ENCODE measurements around the gene CSF3. TPM values are rescaled to one million over a fixed set of nuclear protein-coding genes. Genes with fewer than 3 reads are reported as not detected.

The CSF3 gene
- total and polyA plus RNA-seq, 10 donors: 0.24 to 1.8 (median 1.3) TPM; not detected in 4

DNA sequence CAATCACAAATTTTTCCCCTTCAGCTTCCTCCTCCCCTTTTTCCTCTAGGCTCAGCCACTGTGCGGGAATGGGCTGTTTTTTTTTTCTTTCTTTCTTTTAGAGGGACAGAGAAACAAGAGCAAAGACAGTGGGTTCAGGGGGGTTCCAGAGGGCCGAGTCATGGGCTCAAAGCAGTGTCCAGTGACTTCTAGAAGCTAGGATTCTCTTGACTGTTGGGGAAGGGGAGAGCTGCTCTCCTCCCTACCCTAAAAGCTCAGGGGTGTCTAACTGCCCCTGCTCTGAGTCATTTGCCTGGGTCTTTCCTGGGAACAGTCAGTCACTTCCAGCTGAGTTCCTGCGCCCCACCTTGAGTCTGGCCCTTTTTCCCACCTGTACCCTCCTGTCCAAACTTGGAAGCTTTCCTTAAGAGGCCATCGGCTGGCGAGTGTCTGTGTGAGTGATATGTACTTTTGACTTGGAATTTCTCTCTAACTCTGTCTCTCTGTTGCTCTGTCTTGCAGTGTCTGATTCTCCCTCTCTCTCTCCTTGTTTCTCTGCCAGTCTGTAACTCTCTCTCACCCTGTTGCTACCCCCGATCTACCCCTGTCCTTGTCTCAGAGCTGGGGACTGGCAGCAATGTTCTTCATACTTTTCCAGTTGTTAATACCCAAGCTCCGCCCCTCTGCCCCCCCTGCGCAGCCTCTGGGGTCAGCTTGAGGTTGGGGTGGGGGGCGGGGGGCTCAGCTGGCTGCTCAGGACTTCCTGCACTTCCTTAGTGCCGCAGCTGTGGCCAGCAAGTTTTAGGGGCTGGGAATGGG is 49.9 kb downstream of the CSF3 start:
- no peaks in the 10 kb centered on the region for H3K9me3 ChIP-seq
- H3K4me1 ChIP-seq: peaks cover 40 to 78% (median 71%) of the 10 kb centered on the region in 6 donors
- H3K27me3 ChIP-seq (replicated peaks in 1 of 7): no peaks in the 10 kb centered on the region
- 36 to 47% (median 39%) methylated on average over 9 to 10 of the region's 10 CpGs for WGBS, 5 donors
- no peak for DNase-seq
- peak overlapping the region in 7 of 8 donors; percentile 44 to 96 (median 59) for H3K27ac ChIP-seq
- H3K36me3 ChIP-seq: no peaks in the 10 kb centered on the region
- TF ChIP-seq POLR2A (IDR thresholded peaks at IDR 0.05): no peak
- peak in 1 of 3 donors; percentile 18 for TF ChIP-seq POLR2AphosphoS5 (IDR thresholded peaks at IDR 0.05)
- intact Hi-C loops (cut with DNase I; ENCODE audit: low total_unique reads): no loop called here
- H3K4me3 ChIP-seq: peak overlapping the region in 4 of 8 donors; percentile 1 to 100 (median 96)

DNA sequence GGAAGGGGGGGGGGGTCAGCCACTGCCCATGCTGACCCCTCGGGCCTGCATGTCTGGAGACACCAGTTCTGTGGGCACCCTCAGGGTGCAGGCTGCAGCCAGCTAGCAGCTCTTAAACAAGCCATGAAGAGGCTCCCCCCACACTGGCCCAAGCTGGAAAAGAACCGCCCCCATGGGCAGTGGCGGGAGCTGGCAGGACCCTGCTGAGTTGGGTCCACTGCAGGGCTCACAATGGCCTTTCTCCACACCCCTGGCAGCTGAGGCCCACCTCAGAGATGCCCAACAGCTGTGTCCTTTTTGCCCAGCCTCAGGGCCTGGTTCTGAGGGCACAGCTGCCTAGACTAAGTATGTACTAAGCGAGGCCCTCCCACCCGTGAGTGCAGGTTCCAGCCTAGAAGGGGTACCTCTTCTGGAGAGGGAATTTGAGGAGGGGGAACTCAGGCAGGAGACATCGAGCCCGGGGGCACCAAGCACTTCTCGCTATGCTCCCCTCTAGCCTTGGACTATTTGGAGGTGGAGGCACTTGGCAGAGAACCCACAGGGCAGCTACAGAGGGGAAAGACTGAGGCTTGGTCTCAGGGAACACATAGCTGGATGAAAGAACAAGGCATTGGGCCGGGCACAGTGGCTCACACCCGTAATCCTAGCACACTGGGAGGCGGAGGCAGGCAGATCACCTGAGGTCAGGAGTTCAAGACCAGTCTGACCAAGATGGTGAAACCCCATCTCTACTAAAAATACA is 50.7 kb downstream of the CSF3 start:
- Histone ChIP-seq H3K27ac (peak overlapping the region in 7 of 8 donors; percentile 44 to 96 (median 59)), H3K4me3 (peak overlapping the region in 1 of 8 donors; percentile 100), H3K36me3 (no peaks in the 10 kb centered on the region), H3K4me1 (peaks cover 45 to 86% (median 79%) of the 10 kb centered on the region in 6 donors), H3K9me3 (no peaks in the 10 kb centered on the region), H3K27me3 (replicated peaks in 1 of 7) (no peaks in the 10 kb centered on the region)
- intact Hi-C loops (cut with DNase I; ENCODE audit: low total_unique reads): no loop called here
- no peak for DNase-seq
- 67 to 86% (median 76%) methylated on average over 6 to 11 of the region's 11 CpGs for WGBS, 5 donors
- no peak for TF ChIP-seq POLR2A (IDR thresholded peaks at IDR 0.05)
- TF ChIP-seq, protein P1, sequence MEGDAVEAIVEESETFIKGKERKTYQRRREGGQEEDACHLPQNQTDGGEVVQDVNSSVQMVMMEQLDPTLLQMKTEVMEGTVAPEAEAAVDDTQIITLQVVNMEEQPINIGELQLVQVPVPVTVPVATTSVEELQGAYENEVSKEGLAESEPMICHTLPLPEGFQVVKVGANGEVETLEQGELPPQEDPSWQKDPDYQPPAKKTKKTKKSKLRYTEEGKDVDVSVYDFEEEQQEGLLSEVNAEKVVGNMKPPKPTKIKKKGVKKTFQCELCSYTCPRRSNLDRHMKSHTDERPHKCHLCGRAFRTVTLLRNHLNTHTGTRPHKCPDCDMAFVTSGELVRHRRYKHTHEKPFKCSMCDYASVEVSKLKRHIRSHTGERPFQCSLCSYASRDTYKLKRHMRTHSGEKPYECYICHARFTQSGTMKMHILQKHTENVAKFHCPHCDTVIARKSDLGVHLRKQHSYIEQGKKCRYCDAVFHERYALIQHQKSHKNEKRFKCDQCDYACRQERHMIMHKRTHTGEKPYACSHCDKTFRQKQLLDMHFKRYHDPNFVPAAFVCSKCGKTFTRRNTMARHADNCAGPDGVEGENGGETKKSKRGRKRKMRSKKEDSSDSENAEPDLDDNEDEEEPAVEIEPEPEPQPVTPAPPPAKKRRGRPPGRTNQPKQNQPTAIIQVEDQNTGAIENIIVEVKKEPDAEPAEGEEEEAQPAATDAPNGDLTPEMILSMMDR (IDR thresholded peaks at IDR 0.05 in 8 of 11, conservative IDR thresholded peaks at IDR 0.05 in 3 of 11): no peak
- TF ChIP-seq POLR2AphosphoS5 (IDR thresholded peaks at IDR 0.05): no peak

Small RNA genes within 50 kb of the gene (microRNA-seq; reads per million reads assigned to microRNA genes)
- gene MIR6884: 0 to 0.72 (median 0.28) reads per million in 3 donors

Small RNA genes within 50 kb of the gene (small RNA-seq; reads per million reads assigned to genes)
- 968 to 1,926 (median 1,362) reads per million in 4 donors for gene SNORD124

Other genes starting within 250 kb of the CSF3 start
- gene IKZF3, start 151.1 kb upstream of the CSF3 start, total RNA-seq: 100 to 1,000 TPM in 1 of 7 donors, 10 to 100 TPM in 6; 79.1 to 132 (median 86.4) TPM
- 10 to 100 TPM; 17.5 to 33.3 (median 27.8) TPM for gene IKZF3, start 151.1 kb upstream of the CSF3 start, polyA plus RNA-seq
- gene ZPBP2, start 147.2 kb upstream of the CSF3 start, total RNA-seq: under 1 TPM in 3 of 7 donors, not detected in 4; 0.16 to 0.46 (median 0.17) TPM
- under 1 TPM; 0.22 to 0.29 (median 0.24) TPM for gene ZPBP2, start 147.2 kb upstream of the CSF3 start, polyA plus RNA-seq
- 10 to 100 TPM; 15.4 to 30.0 (median 21.4) TPM for gene GSDMB, start 96.8 kb upstream of the CSF3 start, total RNA-seq
- gene GSDMB, start 96.8 kb upstream of the CSF3 start, polyA plus RNA-seq: 10 to 100 TPM; 13.1 to 41.9 (median 18.2) TPM
- gene ORMDL3, start 87.8 kb upstream of the CSF3 start, total RNA-seq: 10 to 100 TPM; 48.0 to 77.6 (median 58.2) TPM
- 10 to 100 TPM; 34.7 to 44.0 (median 40.5) TPM for gene ORMDL3, start 87.8 kb upstream of the CSF3 start, polyA plus RNA-seq
- not detected for gene LRRC3C, start 87.7 kb upstream of the CSF3 start, total RNA-seq
- gene LRRC3C, start 87.7 kb upstream of the CSF3 start, polyA plus RNA-seq: under 1 TPM in 1 of 3 donors, not detected in 2; 0.08 TPM
- 1 to 10 TPM in 1 of 7 donors, under 1 TPM in 4, not detected in 2; 0.30 to 1.2 (median 0.50) TPM for gene GSDMA, start 52.4 kb upstream of the CSF3 start, total RNA-seq
- under 1 TPM in 2 of 3 donors, not detected in 1; 0.07 to 0.24 TPM for gene GSDMA, start 52.4 kb upstream of the CSF3 start, polyA plus RNA-seq
- gene PSMD3, start 34.6 kb upstream of the CSF3 start, total RNA-seq: 10 to 100 TPM; 57.4 to 70.6 (median 65.5) TPM
- gene PSMD3, start 34.6 kb upstream of the CSF3 start, polyA plus RNA-seq: 10 to 100 TPM; 35.6 to 50.8 (median 43.5) TPM
- gene MED24, start 39.0 kb downstream of the CSF3 start, total RNA-seq: 100 to 1,000 TPM in 1 of 7 donors, 10 to 100 TPM in 6; 71.7 to 102 (median 79.1) TPM
- 10 to 100 TPM; 29.2 to 54.4 (median 42.7) TPM for gene MED24, start 39.0 kb downstream of the CSF3 start, polyA plus RNA-seq
- 10 to 100 TPM; 14.6 to 36.1 (median 19.7) TPM for gene THRA, start 47.5 kb downstream of the CSF3 start, total RNA-seq
- gene THRA, start 47.5 kb downstream of the CSF3 start, polyA plus RNA-seq: 10 to 100 TPM in 1 of 3 donors, 1 to 10 TPM in 2; 3.9 to 12.9 (median 4.7) TPM
- 10 to 100 TPM in 4 of 7 donors, 1 to 10 TPM in 3; 5.5 to 15.8 (median 10.2) TPM for gene NR1D1, start 85.1 kb downstream of the CSF3 start, total RNA-seq
- gene NR1D1, start 85.1 kb downstream of the CSF3 start, polyA plus RNA-seq: 1 to 10 TPM; 3.3 to 6.4 (median 5.2) TPM
- gene MSL1, start 106.5 kb downstream of the CSF3 start, total RNA-seq: 100 to 1,000 TPM; 101 to 154 (median 127) TPM
- gene MSL1, start 106.5 kb downstream of the CSF3 start, polyA plus RNA-seq: 10 to 100 TPM; 52.6 to 85.0 (median 73.3) TPM
- 100 to 1,000 TPM in 1 of 7 donors, 10 to 100 TPM in 6; 67.0 to 105 (median 78.5) TPM for gene CASC3, start 125.1 kb downstream of the CSF3 start, total RNA-seq
- 10 to 100 TPM; 20.2 to 38.9 (median 35.0) TPM for gene CASC3, start 125.1 kb downstream of the CSF3 start, polyA plus RNA-seq
- 10 to 100 TPM in 2 of 7 donors, 1 to 10 TPM in 5; 5.1 to 12.7 (median 9.5) TPM for gene RAPGEFL1, start 162.0 kb downstream of the CSF3 start, total RNA-seq
- gene RAPGEFL1, start 162.0 kb downstream of the CSF3 start, polyA plus RNA-seq: 1 to 10 TPM; 2.9 to 5.9 (median 3.3) TPM
- gene WIPF2, start 203.9 kb downstream of the CSF3 start, total RNA-seq: 10 to 100 TPM; 16.9 to 43.2 (median 29.7) TPM
- gene WIPF2, start 203.9 kb downstream of the CSF3 start, polyA plus RNA-seq: 10 to 100 TPM in 1 of 3 donors, 1 to 10 TPM in 2; 3.7 to 11.3 (median 4.7) TPM